Skeletal muscle satellite cell (primary cell): ENCODE results near the gene SNRPA.
A peak's percentile ranks its signal among the peaks of the same experiment; 100 is the strongest.
"Not testable (repeated sequence)": the region's sequence is repeated elsewhere in the genome, so short reads cannot be mapped to it uniquely, and the experiment has no call there.

Experiments
- H3K27me3 ChIP-seq: 2 replicates; pipeline ENCODE4 v1.7.0; 2013; ENCODE audit warnings: low read length; ENCODE audit not compliant: control insufficient read depth, insufficient read depth
- H3K36me3 ChIP-seq: 2 replicates; pipeline ENCODE4 v1.7.0; 2013; ENCODE audit warnings: mild to moderate bottlenecking, control low read depth, low read length; ENCODE audit not compliant: insufficient read depth
- H3K4me1 ChIP-seq: 2 replicates; pipeline ENCODE4 v1.7.0; 2013; ENCODE audit warnings: low read length; ENCODE audit not compliant: control insufficient read depth, insufficient read depth
- H3K4me2 ChIP-seq: 2 replicates; pipeline ENCODE4 v1.7.0; 2013; ENCODE audit warnings: mild to moderate bottlenecking, low read length
- H3K4me3 ChIP-seq: 2 replicates; pipeline ENCODE4 v1.7.0; 2013; ENCODE audit warnings: low read length
- H3K9ac ChIP-seq: 2 replicates; pipeline ENCODE4 v1.7.0; 2013; ENCODE audit warnings: mild to moderate bottlenecking, low read depth, low read length, moderate library complexity
- H3K9me3 ChIP-seq: replicated peaks from 2 replicates; pipeline ENCODE4 v1.7.0; 2013; ENCODE audit warnings: mild to moderate bottlenecking, control low read depth, low read length

SNRPA gene

DNA sequence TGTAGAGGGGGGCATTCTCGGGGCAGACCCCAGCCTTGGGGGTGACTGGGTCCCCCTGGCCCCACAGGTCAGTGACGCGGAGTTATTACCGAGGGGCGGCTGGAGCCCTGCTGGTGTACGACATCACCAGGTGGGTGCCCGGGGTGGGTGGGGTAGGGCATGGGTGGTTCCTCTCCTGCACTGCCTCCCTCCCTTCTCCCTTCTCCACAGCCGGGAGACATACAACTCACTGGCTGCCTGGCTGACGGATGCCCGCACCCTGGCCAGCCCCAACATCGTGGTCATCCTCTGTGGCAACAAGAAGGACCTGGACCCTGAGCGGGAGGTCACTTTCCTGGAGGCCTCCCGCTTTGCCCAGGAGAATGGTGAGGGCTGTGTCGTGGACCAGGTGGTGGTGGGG is 32.7 kb downstream of the SNRPA start:
- H3K9me3 ChIP-seq, result no peaks in the 10 kb centered on the region
- no peak overlapping the region for H3K4me2 ChIP-seq
- peaks cover 6% of the 10 kb centered on the region for H3K4me1 ChIP-seq
- H3K4me3 ChIP-seq, result no peak overlapping the region
- peaks cover 6% of the 10 kb centered on the region for H3K36me3 ChIP-seq
- H3K27me3 ChIP-seq, result no peaks in the 10 kb centered on the region
- no peak overlapping the region for H3K9ac ChIP-seq

DNA sequence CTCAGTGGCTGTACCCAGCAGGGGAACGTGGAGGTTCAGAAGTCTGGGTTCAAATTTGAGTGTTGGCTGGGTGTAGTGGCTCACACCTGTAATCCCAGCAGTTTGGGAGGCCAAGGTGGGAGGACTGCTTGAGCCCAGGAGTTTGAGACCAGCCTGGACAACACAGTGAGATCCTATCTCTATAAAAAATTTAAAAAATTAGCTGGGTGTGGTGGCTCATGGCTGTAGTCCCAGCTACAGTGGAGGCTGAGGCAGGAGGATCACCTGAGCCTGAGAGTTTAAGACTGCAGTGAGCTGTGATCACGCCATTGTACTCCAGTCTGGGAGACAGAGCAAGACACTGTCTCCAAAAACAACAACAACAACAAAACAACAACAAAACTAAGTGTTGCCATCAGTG is 33.1 kb downstream of the SNRPA start:
- not testable (repeated sequence) for H3K4me2 ChIP-seq, H3K27me3 ChIP-seq, H3K4me1 ChIP-seq, H3K9me3 ChIP-seq, H3K4me3 ChIP-seq, H3K36me3 ChIP-seq, H3K9ac ChIP-seq

- H3K9me3 ChIP-seq, result no peaks in the 10 kb centered on the region
- H3K4me2 ChIP-seq, result no peak overlapping the region
- no peaks in the 10 kb centered on the region for H3K4me1 ChIP-seq
- H3K9ac ChIP-seq, result no peak overlapping the region
- H3K27me3 ChIP-seq, result no peaks in the 10 kb centered on the region
- peaks cover 6% of the 10 kb centered on the region for H3K36me3 ChIP-seq
- no peak overlapping the region for H3K4me3 ChIP-seq
Observed at GRCh38 chr19:40785526-40785925, 34.5 kb downstream of the SNRPA start.

DNA sequence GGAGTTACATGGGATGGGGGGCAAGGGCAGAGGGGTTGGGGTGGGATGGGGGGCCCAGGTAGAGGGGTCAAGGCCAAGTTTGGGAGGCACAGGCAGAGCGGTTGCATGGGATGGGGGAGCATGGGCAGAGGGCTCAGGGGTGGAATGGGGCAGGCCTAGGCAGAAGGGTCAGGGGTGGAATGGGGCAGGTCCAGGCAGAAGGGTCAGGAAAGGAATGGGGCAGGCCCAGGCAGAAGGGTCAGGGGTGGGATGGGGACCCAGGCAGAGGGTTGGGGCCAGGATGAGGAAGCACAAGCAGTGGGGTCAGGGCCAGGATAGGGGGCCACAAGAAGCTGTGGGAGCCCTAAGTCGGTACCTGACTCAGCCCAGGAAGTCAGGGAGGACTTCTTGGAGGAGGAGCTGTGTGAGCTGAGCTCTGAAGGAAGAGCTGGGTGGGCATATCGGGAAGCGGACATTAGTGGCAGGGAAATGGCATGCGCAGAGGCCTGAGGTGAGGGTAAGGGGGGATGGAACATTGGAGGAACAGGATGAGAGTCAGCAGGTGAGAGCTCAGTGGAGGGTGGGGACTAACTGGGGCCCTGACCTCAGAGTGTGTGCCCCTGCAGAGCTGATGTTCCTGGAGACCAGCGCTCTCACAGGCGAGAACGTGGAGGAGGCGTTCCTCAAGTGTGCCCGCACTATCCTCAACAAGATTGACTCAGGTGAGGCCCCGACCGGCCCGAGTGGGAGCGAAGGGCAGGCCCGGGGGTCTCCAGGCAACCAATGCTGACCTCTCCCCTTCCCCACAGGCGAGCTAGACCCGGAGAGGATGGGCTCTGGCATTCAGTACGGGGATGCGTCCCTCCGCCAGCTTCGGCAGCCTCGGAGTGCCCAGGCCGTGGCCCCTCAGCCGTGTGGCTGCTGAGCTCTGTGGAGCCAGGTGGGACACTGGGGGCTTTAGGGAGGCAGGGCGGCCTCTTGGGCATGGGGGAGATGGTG is 35.3 kb downstream of the SNRPA start:
- Histone ChIP-seq H3K4me1 (no peaks in the 10 kb centered on the region), H3K4me2 (no peak overlapping the region), H3K36me3 (peaks cover 6% of the 10 kb centered on the region), H3K9me3 (no peaks in the 10 kb centered on the region), H3K27me3 (no peaks in the 10 kb centered on the region), H3K9ac (no peak overlapping the region), H3K4me3 (no peak overlapping the region)

DNA sequence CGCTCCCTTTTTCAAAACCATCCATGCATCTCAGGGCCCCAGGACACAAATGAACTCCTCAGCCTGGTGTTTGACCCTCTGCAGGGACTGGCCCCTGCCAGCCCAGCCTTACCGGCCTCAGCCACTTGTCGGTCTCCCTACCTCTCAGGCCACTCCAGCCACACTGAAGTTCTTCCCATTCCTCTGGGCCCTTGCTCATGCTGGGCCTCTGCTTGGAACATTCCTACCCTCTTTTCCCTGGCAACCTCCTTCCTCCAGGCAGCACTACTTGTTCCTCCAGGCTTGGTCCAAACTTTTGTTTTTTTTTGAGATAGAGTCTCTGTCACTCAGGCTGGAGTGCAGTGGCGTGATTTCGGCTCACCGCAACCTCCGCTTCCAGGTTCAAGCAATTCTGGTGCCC is 40.3 kb downstream of the SNRPA start:
- no peak overlapping the region for H3K9ac ChIP-seq
- no peaks in the 10 kb centered on the region for H3K27me3 ChIP-seq
- no peaks in the 10 kb centered on the region for H3K9me3 ChIP-seq
- no peaks in the 10 kb centered on the region for H3K4me1 ChIP-seq
- H3K4me2 ChIP-seq, result no peak overlapping the region
- peaks cover 6% of the 10 kb centered on the region for H3K36me3 ChIP-seq
- no peak overlapping the region for H3K4me3 ChIP-seq

GRCh38 chr19:40791996-40792395 is 41.0 kb downstream of the SNRPA start:
- Histone ChIP-seq H3K27me3 (no peaks in the 10 kb centered on the region), H3K4me2 (no peak overlapping the region), H3K9me3 (no peaks in the 10 kb centered on the region), H3K4me1 (no peaks in the 10 kb centered on the region), H3K4me3 (no peak overlapping the region), H3K9ac (no peak overlapping the region), H3K36me3 (no peaks in the 10 kb centered on the region)

DNA sequence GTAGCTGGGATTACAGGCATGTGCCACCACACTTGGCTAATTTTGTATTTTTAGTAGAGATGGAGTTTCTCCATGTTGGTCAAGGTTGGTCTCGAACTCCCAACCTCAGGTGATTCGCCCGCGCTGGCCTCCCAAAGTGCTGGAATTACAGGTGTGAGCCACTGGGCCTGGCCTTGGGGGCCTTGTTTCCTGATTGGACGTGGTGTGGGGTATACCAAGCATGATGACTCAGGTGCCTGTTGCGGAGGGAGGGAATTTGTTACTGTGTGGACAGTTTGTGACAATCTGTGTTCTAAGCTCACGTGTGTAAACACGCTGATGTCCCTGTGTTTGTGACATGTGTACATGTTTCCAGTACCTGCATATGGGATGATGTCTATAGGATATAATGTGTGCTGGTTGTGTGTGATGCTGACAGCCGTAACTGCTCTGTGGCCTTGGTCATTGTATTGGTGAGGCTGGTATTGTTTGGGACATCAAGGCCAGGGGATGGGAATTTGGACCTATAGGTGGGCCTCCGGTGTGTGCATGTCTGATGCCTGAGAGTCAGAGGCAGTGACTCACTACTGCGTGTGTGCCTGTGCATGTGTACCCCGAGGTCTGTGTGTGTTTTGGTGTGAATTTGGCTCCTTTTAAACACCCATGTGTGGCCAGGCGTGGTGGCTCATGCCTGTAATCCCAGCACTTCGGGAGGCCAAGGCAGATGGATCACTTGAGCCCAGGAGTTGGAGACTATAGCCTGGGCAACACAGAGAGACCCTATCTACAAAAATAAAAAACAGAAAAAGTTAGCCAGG is 46.4 kb downstream of the SNRPA start:
- Histone ChIP-seq H3K4me1 (peaks cover 30% of the 10 kb centered on the region), H3K9ac (peak overlapping the region; percentile 75), H3K4me2 (no peak overlapping the region), H3K9me3 (no peaks in the 10 kb centered on the region), H3K27me3 (no peaks in the 10 kb centered on the region), H3K4me3 (peak overlapping the region; percentile 98), H3K36me3 (peaks cover 22% of the 10 kb centered on the region)

DNA sequence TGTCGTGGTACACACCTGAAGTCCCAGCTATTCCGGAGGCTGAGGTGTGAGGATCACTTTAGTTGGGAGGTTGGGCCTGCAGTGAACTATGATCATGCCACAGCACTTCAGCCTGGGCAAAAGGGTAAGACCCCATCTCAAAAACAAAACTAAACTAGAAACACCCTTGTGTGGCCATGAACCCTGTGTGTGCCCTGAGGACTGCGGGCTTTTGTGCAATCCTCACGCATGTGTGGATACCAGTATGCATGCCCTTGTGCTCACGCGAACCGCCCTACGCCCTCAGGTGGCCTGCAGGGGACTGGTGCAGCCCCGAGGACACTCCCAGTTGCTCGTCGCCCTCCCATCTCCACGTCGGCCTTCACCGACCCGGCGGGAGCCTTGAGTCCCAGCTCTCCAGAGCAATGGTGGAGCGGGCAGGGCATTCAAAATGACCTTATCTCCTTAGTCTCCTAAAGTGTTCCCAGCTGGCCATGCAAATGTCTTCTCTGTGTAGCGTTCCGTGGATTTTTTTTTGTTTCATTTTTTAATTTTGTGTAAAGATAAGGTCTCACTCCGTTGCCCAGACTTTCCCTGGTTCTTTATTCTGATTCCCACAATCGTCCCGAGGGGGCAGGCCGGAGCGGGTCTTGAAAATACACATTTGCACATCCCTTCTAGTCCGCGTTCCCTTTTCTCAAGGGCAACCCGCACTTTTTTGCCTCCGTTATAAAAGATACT is 47.1 kb downstream of the SNRPA start:
- no peaks in the 10 kb centered on the region for H3K9me3 ChIP-seq
- peaks cover 37% of the 10 kb centered on the region for H3K4me1 ChIP-seq
- peak overlapping the region; percentile 75 for H3K9ac ChIP-seq
- peaks cover 29% of the 10 kb centered on the region for H3K36me3 ChIP-seq
- H3K4me2 ChIP-seq, result peak overlapping the region; percentile 86
- no peaks in the 10 kb centered on the region for H3K27me3 ChIP-seq
- peak overlapping the region; percentile 98 for H3K4me3 ChIP-seq

GRCh38 chr19:40798683-40799557 is 47.9 kb downstream of the SNRPA start, which contains the start of gene EGLN2:
TSS of gene EGLN2 (plus strand) at chr19:40799191. CDS start at chr19:40800573, 1,382 bp downstream.
- peaks cover 44% of the 10 kb centered on the region for H3K4me1 ChIP-seq

DNA sequence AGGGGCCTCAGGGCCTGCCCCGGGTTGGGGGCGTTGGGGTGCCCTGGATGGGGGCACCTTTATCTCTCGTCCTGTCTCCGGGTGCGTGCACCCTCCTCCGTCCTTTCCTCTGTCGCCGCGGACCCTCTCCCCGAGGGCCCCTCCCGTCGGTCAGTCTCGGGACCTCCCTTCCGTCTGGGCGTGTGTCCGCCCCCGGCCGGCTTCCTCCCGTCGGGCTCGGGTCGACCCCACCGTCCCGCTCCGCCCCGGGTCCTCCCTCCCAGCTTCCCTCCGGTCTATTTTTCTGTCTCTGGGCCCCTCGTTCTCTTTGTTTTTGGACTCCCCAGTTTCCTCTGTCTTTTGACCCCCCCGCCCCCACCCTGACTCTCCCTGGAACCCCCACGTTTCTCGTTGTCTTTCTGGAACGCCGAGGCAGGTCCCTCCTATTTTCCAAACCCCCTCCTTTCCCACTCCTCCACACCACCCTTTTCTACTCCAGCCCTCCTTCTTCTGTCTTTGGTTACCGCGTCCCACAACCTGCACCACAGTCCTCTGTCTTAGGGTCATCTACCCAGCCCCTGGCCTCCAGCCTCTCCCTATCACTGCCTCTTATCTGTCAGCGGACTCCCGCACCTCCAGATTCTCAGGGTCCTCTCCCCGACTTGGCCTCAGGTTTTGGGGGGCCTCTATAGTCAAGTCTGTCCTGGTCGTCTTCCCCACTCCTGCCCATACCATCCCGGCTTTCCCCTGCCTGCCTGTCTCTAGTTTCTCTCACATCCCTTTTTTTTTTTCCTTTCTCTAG is 48.7 kb downstream of the SNRPA start:
- Histone ChIP-seq H3K9ac (peak overlapping the region; percentile 94), H3K9me3 (no peaks in the 10 kb centered on the region), H3K4me1 (peaks cover 49% of the 10 kb centered on the region), H3K4me2 (peak overlapping the region; percentile 95), H3K4me3 (peak overlapping the region; percentile 98), H3K36me3 (peaks cover 45% of the 10 kb centered on the region), H3K27me3 (no peaks in the 10 kb centered on the region)

More at GRCh38 chr19:40798683-40799557, 47.9 kb downstream of the SNRPA start, which contains the start of gene EGLN2:
- H3K4me3 ChIP-seq, result peak within 1 kb of the TSS; percentile 98
- H3K9ac ChIP-seq, result peak within 1 kb of the TSS; percentile 94
- peak within 1 kb of the TSS; percentile 95 for H3K4me2 ChIP-seq
- peaks cover 37% of the 10 kb centered on the region for H3K36me3 ChIP-seq
- no peaks in the 10 kb centered on the region for H3K9me3 ChIP-seq
- H3K27me3 ChIP-seq, result no peaks in the 10 kb centered on the region
